Measurements from ENCODE around the gene RARRES1. TPM values are rescaled to one million over a fixed set of nuclear protein-coding genes. Genes with fewer than 3 reads are reported as not detected.

The RARRES1 gene, protein sequence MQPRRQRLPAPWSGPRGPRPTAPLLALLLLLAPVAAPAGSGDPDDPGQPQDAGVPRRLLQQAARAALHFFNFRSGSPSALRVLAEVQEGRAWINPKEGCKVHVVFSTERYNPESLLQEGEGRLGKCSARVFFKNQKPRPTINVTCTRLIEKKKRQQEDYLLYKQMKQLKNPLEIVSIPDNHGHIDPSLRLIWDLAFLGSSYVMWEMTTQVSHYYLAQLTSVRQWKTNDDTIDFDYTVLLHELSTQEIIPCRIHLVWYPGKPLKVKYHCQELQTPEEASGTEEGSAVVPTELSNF
- 9.3 and 20.5 TPM in 2 replicates for total RNA-seq (2021)
- percentile 47 among the genes with signal in this experiment for Bru-seq, nascent RNA
- BruChase-seq, experiment 1, labeled RNA remaining after a 2-hour chase = percentile 55 among the genes with signal in this experiment
- percentile 45 among the genes with signal in this experiment for BruChase-seq, experiment 2, labeled RNA remaining after a 6-hour chase
- long read RNA-seq, transcript RARRES1-204 (4 exons, 839 nt) = minor isoform, 5 of 42 reads
- long read RNA-seq, transcript RARRES1-201 (6 exons, 1,952 nt) = major isoform, 23 of 42 reads
- long read RNA-seq, partial matches to known transcripts = 0 of 42 reads
- long read RNA-seq, other reads (novel, unspliced or antisense) = 13 of 42 reads

GRCh38 chr3:158731938-158732855 is at the start of gene RARRES1:
Gene RARRES1, minus strand, starts transcription at chr3:158732457. Its CDS starts 42 bp downstream, at chr3:158732415.
- Histone ChIP-seq H3K79me2 (ENCODE audit: low read depth) (peaks cover 43% of the 10 kb centered on the region), H4K20me1 (ENCODE audit: insufficient read depth) (no peaks in the 10 kb centered on the region), H3K4me1 (replicated peaks; ENCODE audit: insufficient read depth) (peaks cover 42% of the 10 kb centered on the region), H3K9me2 (ENCODE audit: insufficient read depth) (no peaks in the 10 kb centered on the region), H3K27me3 (ENCODE audit: insufficient read depth, low read depth) (no peaks in the 10 kb centered on the region), H3F3A (ENCODE audit: insufficient read depth, low read depth) (peaks cover 22% of the 10 kb centered on the region), H3K27ac (peak within 1 kb of the TSS; percentile 65), H3K4me2 (peak within 1 kb of the TSS; percentile 81), H3K9me3 (ENCODE audit: insufficient read depth, low read depth) (no peaks in the 10 kb centered on the region), H3K4me3 (peak within 1 kb of the TSS; percentile 58), H3K36me3 (ENCODE audit: low read depth) (0 out of 2 replicates have a peak, but pooled peaks cover 9% of the 10 kb centered on the region), H2AFZ (peak within 1 kb of the TSS; percentile 80)
- no peak for TF ChIP-seq CTCF (conservative IDR thresholded peaks at IDR 0.05)
- TF ChIP-seq EZH2 (IDR thresholded peaks at IDR 0.05; ENCODE audit: low read depth) = no peak
- DNase-seq = peak; percentile 56 to 59
- POLR2A ChIA-PET (ENCODE audit: unreplicated experiment) = no interaction called here
- CTCF ChIA-PET = interaction anchor here (0.5 kb wide), 1 partner anchor 24 kb away, joined by 7 read pairs; no protein-coding TSS in a partner anchor
- intact Hi-C loops (cut with micrococcal nuclease; ENCODE audit: unreplicated experiment) = no loop called here
- BruUV-seq (replicated peaks) = no TSS peak

GRCh38 chr3:158781849-158782248 is 49.6 kb upstream of the RARRES1 start:
- intact Hi-C loops (cut with micrococcal nuclease; ENCODE audit: unreplicated experiment) = no loop called here
- Histone ChIP-seq H3K27ac (no peak overlapping the region), H3K79me2 (ENCODE audit: low read depth) (no peaks in the 10 kb centered on the region), H3F3A (ENCODE audit: insufficient read depth, low read depth) (no peaks in the 10 kb centered on the region; the same call in 1 of the 2 replicates), H2AFZ (no peak overlapping the region), H4K20me1 (ENCODE audit: insufficient read depth) (no peaks in the 10 kb centered on the region), H3K36me3 (ENCODE audit: low read depth) (peaks cover 6% of the 10 kb centered on the region; the same call in 1 of the 2 replicates), H3K9me2 (ENCODE audit: insufficient read depth) (no peaks in the 10 kb centered on the region), H3K4me2 (no peak overlapping the region), H3K9me3 (ENCODE audit: insufficient read depth, low read depth) (peaks cover 24% of the 10 kb centered on the region), H3K27me3 (ENCODE audit: insufficient read depth, low read depth) (no peaks in the 10 kb centered on the region), H3K4me3 (no peak overlapping the region), H3K4me1 (replicated peaks; ENCODE audit: insufficient read depth) (no peaks in the 10 kb centered on the region; the same call in 1 of the 2 replicates)
- TF ChIP-seq EZH2 (IDR thresholded peaks at IDR 0.05; ENCODE audit: low read depth) = no peak
- no peak for TF ChIP-seq CTCF (conservative IDR thresholded peaks at IDR 0.05)
- CTCF ChIA-PET = interaction anchor here (0.6 kb wide), 1 partner anchor 13 kb away, joined by 3 read pairs; no protein-coding TSS in a partner anchor
- no TSS peak for BruUV-seq (replicated peaks)
- POLR2A ChIA-PET (ENCODE audit: unreplicated experiment) = no interaction called here
- DNase-seq = no peak

- BruUV-seq (replicated peaks) = no TSS peak
- Histone ChIP-seq H3K27me3 (ENCODE audit: insufficient read depth, low read depth) (no peaks in the 10 kb centered on the region), H3K4me1 (replicated peaks; ENCODE audit: insufficient read depth) (no peaks in the 10 kb centered on the region; the same call in 1 of the 2 replicates), H3K9me2 (ENCODE audit: insufficient read depth) (no peaks in the 10 kb centered on the region), H3K9me3 (ENCODE audit: insufficient read depth, low read depth) (peaks cover 19% of the 10 kb centered on the region; the same call in 1 of the 2 replicates), H3K27ac (no peak overlapping the region), H3K4me3 (no peak overlapping the region), H3F3A (ENCODE audit: insufficient read depth, low read depth) (no peaks in the 10 kb centered on the region), H3K36me3 (ENCODE audit: low read depth) (peaks cover 6% of the 10 kb centered on the region; the same call in 1 of the 2 replicates), H2AFZ (no peak overlapping the region), H3K4me2 (no peak overlapping the region), H3K79me2 (ENCODE audit: low read depth) (no peaks in the 10 kb centered on the region), H4K20me1 (ENCODE audit: insufficient read depth) (no peaks in the 10 kb centered on the region)
- TF ChIP-seq CTCF (conservative IDR thresholded peaks at IDR 0.05) = no peak
- TF ChIP-seq EZH2 (IDR thresholded peaks at IDR 0.05; ENCODE audit: low read depth) = no peak
- CTCF ChIA-PET = interaction anchor here (0.6 to 1.2 kb wide), 2 partner anchors 8 to 374 kb away, joined by 5 read pairs; no protein-coding TSS in a partner anchor
- no peak for DNase-seq
- intact Hi-C loops (cut with micrococcal nuclease; ENCODE audit: unreplicated experiment) = no loop called here
- POLR2A ChIA-PET (ENCODE audit: unreplicated experiment) = no interaction called here
Observed at GRCh38 chr3:158781191-158781590, 48.9 kb upstream of the RARRES1 start.
